SK-N-SH treated with all-trans-retinoic acid at 6 μM for 48 hours (cell line): ENCODE data around the gene MYO9A.

Experiments
- ARNTL ChIP-seq: fragments of 450-650 bp; formaldehyde crosslinking; IDR thresholded peaks from 2 replicates; pipeline ENCODE4 v1.5.0; 2020; ENCODE audit warnings: low read depth, mild to moderate bottlenecking, moderate library complexity, borderline replicate concordance
- CREB5 ChIP-seq: fragments of 250-450 bp; sonication (Bioruptor Pico); IDR thresholded peaks from 2 replicates; pipeline ENCODE4 v1.5.1; 2020; ENCODE audit warnings: low read depth, mild to moderate bottlenecking, moderate library complexity
- PATZ1 ChIP-seq: fragments of 250-450 bp; sonication (Bioruptor Pico); IDR thresholded peaks from 2 replicates; pipeline ENCODE4 v1.8.0; 2020; ENCODE audit warnings: mild to moderate bottlenecking, moderate library complexity, borderline replicate concordance
- RARB ChIP-seq: fragments of 250-450 bp; sonication (Bioruptor Pico); IDR thresholded peaks from 2 replicates; pipeline ENCODE4 v1.8.0; 2021; ENCODE audit warnings: mild to moderate bottlenecking, moderate library complexity
- ZC3H10 ChIP-seq: fragments of 250-450 bp; sonication (Bioruptor Pico); IDR thresholded peaks from 2 replicates; pipeline ENCODE4 v1.5.1; 2021; ENCODE audit warnings: mild to moderate bottlenecking, moderate library complexity
- ZFP3 ChIP-seq: fragments of 250-450 bp; sonication (Bioruptor Pico); IDR thresholded peaks from 2 replicates; pipeline ENCODE4 v1.5.0; 2020; ENCODE audit warnings: mild to moderate bottlenecking, moderate library complexity
- ZNF565 ChIP-seq: fragments of 450-650 bp; formaldehyde crosslinking; conservative IDR thresholded peaks from 2 replicates; pipeline ENCODE4 v1.5.0; 2020; ENCODE audit warnings: low read depth, mild to moderate bottlenecking, moderate library complexity
- ZNF70 ChIP-seq: fragments of 450-650 bp; formaldehyde crosslinking; IDR thresholded peaks from 2 replicates; pipeline ENCODE4 v1.5.0; 2020; ENCODE audit warnings: mild to moderate bottlenecking, moderate library complexity

- TF ChIP-seq ARNTL (CRISPR knock-in tag), result no peak
- TF ChIP-seq PATZ1, result no peak
- TF ChIP-seq ZC3H10 (CRISPR knock-in tag), result no peak
- no peak for TF ChIP-seq ZNF70 (CRISPR knock-in tag)
- TF ChIP-seq RARB (CRISPR knock-in tag), result no peak
- no peak for TF ChIP-seq CREB5 (CRISPR knock-in tag)
- no peak for TF ChIP-seq ZFP3 (CRISPR knock-in tag)
- no peak for TF ChIP-seq ZNF565 (CRISPR knock-in tag)
These were observed 309.5 kb downstream of the MYO9A start for GRCh38 chr15:71808311-71809020.
